Measurements from ENCODE around the gene LCN15.

The LCN15 gene

DNA sequence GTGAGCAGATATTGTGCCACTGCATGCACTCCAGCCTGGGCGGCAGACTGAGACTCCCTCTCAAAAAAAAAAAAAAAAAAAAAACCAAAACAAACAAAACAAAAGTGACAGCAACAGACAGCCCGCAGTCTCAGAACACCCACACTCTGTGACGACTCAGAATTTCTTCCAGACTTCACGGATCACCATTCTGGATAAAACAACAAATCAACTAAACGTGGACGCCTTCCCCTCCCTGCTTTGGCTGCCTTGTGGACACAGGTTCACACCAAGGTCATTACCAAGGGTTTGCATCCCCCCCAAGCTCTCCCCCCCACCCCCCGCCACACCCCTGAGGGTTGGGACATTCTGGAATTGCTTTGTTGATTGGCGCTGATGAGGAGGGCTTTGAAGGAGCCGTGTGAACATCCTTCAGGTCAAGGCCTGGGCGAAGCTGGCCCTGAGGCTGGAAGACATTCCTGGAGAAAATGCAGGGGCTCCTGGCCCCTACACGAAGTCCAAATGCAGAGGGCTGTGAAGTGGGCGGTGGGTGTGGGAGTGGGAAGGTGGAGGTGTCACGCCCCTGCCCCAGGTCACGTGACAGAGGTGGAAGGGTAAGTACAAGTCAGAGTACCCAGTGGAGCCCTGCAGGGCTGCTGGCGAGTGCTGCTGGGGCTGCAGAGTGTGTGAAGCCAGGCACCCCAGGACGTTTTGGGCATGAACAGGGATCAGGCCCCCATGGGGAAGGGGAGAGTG lies 31.7 kb downstream of the LCN15 start:
- Histone ChIP-seq H3K27ac (ENCODE audit: low read depth, low read length) (no peak overlapping the region), H3K9me2 (replicated peaks; ENCODE audit: insufficient read depth, low read length) (no peaks in the 10 kb centered on the region), H3K9me3 (ENCODE audit: insufficient read depth, low read length) (no peaks in the 10 kb centered on the region), H4K20me1 (ENCODE audit: low read depth, low read length) (no peaks in the 10 kb centered on the region; the same call in 1 of the 2 replicates), H3K27me3 (ENCODE audit: low read length) (no peaks in the 10 kb centered on the region), H3K4me2 (ENCODE audit: low read depth, low read length, poor library complexity, severe bottlenecking) (no peak overlapping the region), H3K4me3 (ENCODE audit: insufficient read depth, low read length, poor library complexity, severe bottlenecking) (no peak overlapping the region), H3K9ac (ENCODE audit: low read length) (no peak overlapping the region), H3F3A (ENCODE audit: insufficient read depth) (peaks cover under 1% of the 10 kb centered on the region; the same call in 1 of the 2 replicates), H2AFZ (ENCODE audit: low read depth, low read length, severe bottlenecking) (no peak overlapping the region), H3K36me3 (ENCODE audit: low read length) (no peaks in the 10 kb centered on the region; the same call in 1 of the 2 replicates), H3K79me2 (ENCODE audit: insufficient read depth, low read length) (peaks cover 13% of the 10 kb centered on the region)
- TF ChIP-seq EZH2phosphoT487 (conservative IDR thresholded peaks at IDR 0.05; ENCODE audit: low read length): no peak
- TF ChIP-seq, protein P1, sequence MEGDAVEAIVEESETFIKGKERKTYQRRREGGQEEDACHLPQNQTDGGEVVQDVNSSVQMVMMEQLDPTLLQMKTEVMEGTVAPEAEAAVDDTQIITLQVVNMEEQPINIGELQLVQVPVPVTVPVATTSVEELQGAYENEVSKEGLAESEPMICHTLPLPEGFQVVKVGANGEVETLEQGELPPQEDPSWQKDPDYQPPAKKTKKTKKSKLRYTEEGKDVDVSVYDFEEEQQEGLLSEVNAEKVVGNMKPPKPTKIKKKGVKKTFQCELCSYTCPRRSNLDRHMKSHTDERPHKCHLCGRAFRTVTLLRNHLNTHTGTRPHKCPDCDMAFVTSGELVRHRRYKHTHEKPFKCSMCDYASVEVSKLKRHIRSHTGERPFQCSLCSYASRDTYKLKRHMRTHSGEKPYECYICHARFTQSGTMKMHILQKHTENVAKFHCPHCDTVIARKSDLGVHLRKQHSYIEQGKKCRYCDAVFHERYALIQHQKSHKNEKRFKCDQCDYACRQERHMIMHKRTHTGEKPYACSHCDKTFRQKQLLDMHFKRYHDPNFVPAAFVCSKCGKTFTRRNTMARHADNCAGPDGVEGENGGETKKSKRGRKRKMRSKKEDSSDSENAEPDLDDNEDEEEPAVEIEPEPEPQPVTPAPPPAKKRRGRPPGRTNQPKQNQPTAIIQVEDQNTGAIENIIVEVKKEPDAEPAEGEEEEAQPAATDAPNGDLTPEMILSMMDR (IDR thresholded peaks at IDR 0.05; ENCODE audit: insufficient read depth, low read length, poor library complexity, severe bottlenecking): no peak

DNA sequence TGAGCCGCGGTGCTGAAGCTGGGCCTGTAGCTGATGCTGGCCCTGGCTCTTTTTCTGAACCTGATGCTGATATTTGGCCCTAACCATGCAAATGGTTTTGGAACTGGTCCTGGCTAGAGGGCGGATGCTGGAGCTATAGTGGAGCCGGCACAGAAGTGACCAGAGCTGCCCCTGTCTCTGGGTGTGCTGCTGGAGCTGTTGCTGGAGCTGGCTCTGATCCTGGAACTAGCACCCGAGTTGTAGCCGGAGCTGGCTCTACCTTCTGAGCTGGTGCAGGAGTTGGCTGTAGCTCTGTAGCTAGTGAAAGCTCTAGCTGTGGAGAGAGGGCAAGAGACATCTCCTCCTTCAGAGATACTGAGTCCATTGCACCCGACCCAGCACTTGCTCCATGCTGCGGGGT lies 34.4 kb downstream of the LCN15 start:
- H3K27me3 ChIP-seq (ENCODE audit: low read length): no peaks in the 10 kb centered on the region
- H3K9ac ChIP-seq (ENCODE audit: low read length): no peak overlapping the region
- H3K79me2 ChIP-seq (ENCODE audit: insufficient read depth, low read length): peaks cover 26% of the 10 kb centered on the region
- no peaks in the 10 kb centered on the region for H3K9me3 ChIP-seq (ENCODE audit: insufficient read depth, low read length)
- peaks cover 12% of the 10 kb centered on the region for H3F3A ChIP-seq (ENCODE audit: insufficient read depth)
- H3K27ac ChIP-seq (ENCODE audit: low read depth, low read length): no peak overlapping the region
- H3K36me3 ChIP-seq (ENCODE audit: low read length): peaks cover 11% of the 10 kb centered on the region
- H3K4me3 ChIP-seq (ENCODE audit: insufficient read depth, low read length, poor library complexity, severe bottlenecking): no peak overlapping the region
- TF ChIP-seq, protein P1 (IDR thresholded peaks at IDR 0.05; ENCODE audit: insufficient read depth, low read length, poor library complexity, severe bottlenecking): no peak
- TF ChIP-seq EZH2phosphoT487 (conservative IDR thresholded peaks at IDR 0.05; ENCODE audit: low read length): no peak
- peaks cover 18% of the 10 kb centered on the region; the same call in 1 of the 2 replicates for H4K20me1 ChIP-seq (ENCODE audit: low read depth, low read length)
- no peak overlapping the region for H3K4me2 ChIP-seq (ENCODE audit: low read depth, low read length, poor library complexity, severe bottlenecking)
- H3K9me2 ChIP-seq (replicated peaks; ENCODE audit: insufficient read depth, low read length): no peaks in the 10 kb centered on the region
- H2AFZ ChIP-seq (ENCODE audit: low read depth, low read length, severe bottlenecking): no peak overlapping the region

DNA sequence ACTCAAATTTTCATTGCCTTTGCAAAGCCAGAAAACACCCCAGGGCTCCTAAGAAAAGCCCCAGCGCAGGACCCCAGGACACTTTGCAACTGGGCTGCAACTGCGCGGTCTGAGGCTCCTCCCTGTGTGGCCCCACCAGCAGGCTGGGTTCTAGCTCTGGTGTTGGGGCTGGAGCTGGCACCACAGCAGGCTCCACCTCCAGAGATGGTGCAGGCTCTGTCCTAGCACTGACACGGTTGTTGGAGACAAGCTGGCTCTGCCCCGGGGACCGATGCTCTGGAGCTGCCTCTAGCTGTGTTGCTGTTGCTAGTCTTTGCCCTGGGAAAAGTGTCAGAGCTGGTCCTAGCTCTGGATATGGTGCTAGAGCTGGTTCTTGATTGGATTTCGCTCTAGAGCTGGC lies 35.2 kb downstream of the LCN15 start:
- TF ChIP-seq, protein P1 (IDR thresholded peaks at IDR 0.05; ENCODE audit: insufficient read depth, low read length, poor library complexity, severe bottlenecking): no peak
- TF ChIP-seq EZH2phosphoT487 (conservative IDR thresholded peaks at IDR 0.05; ENCODE audit: low read length): no peak
- H3K9me2 ChIP-seq (replicated peaks; ENCODE audit: insufficient read depth, low read length): no peaks in the 10 kb centered on the region
- no peaks in the 10 kb centered on the region for H3K9me3 ChIP-seq (ENCODE audit: insufficient read depth, low read length)
- H2AFZ ChIP-seq (ENCODE audit: low read depth, low read length, severe bottlenecking): no peak overlapping the region
- H3K27ac ChIP-seq (ENCODE audit: low read depth, low read length): no peak overlapping the region
- H3K9ac ChIP-seq (ENCODE audit: low read length): peak overlapping the region; percentile 98
- H3K27me3 ChIP-seq (ENCODE audit: low read length): no peaks in the 10 kb centered on the region
- peak overlapping the region; percentile 66 for H3K4me3 ChIP-seq (ENCODE audit: insufficient read depth, low read length, poor library complexity, severe bottlenecking)
- peaks cover 18% of the 10 kb centered on the region for H3F3A ChIP-seq (ENCODE audit: insufficient read depth)
- peaks cover 18% of the 10 kb centered on the region for H3K36me3 ChIP-seq (ENCODE audit: low read length)
- H4K20me1 ChIP-seq (ENCODE audit: low read depth, low read length): peaks cover 18% of the 10 kb centered on the region; the same call in 1 of the 2 replicates
- peaks cover 26% of the 10 kb centered on the region for H3K79me2 ChIP-seq (ENCODE audit: insufficient read depth, low read length)
- peak overlapping the region; percentile 72 for H3K4me2 ChIP-seq (ENCODE audit: low read depth, low read length, poor library complexity, severe bottlenecking)
